ENCODE data around the gene ACSBG1. TPM values are rescaled to one million over a fixed set of nuclear protein-coding genes. Genes with fewer than 3 reads are reported as not detected.
A peak's percentile ranks its signal among the peaks of the same experiment; 100 is the strongest.

ACSBG1 gene
- total and polyA plus RNA-seq, 2 of the 8 experiments (the other 6 are each of a cell fraction or from before 2014, with no cell fraction given): 5.4 to 7.1 TPM

DNA sequence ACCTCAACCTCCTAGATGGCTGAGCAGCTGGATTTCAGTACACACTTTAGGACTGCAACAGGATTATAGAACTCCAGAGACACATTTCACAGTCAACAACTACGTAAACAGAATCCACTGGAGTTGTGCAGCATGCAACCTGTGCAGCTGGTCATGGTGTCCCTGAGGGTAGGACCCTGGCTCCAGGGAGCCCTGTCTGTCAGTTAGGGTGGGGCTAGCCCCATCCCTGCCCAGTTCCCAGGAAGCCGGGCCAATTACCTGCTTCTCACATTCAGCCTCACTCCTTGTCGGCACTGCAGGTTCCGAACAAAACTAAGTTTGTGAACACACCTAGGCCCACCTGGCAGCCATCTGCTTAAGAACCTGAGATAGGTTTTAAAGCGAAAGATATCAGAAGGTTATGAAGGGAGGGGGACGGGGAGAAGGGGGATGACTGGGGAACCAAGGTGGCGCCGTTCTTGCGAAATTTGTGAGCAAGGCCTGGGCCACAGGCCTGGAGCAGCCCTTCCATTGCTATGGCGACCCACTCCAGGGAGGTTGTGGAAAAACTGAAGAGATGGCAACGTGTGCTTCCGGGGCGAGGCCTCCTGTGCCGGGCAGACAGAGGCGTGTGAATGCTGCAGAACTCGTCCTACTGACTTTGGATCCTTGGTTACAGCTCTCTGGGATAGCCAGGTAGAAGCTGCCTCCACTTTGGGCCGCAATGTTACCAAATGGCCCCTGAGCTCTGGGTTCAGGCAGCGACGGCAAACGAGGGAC is 25.3 kb downstream of the ACSBG1 start:
- Histone ChIP-seq H3K23me2 (ENCODE audit: low read depth, low read length) (no peaks in the 10 kb centered on the region), H3K4me2 (ENCODE audit: insufficient read depth in 1 of 2, low read depth in 2 of 2, low read length in 2 of 2) (no peak overlapping the region), H3K4me3 (ENCODE audit: extremely low read depth in 1 of 4, insufficient read depth in 2 of 4, low read depth in 3 of 4, low read length in 4 of 4) (no peak overlapping the region), H3K79me2 (ENCODE audit: control insufficient read depth in 1 of 2, insufficient read depth in 2 of 2, low read length in 2 of 2) (no peaks in the 10 kb centered on the region), H4K8ac (ENCODE audit: extremely low read depth, insufficient read depth, low read length) (peak overlapping the region; percentile 84), H3K36me3 (ENCODE audit: control insufficient read depth in 2 of 4, insufficient read depth in 4 of 4, low read length in 3 of 4) (no peaks in the 10 kb centered on the region), H2BK5ac (ENCODE audit: low read depth, low read length) (no peak overlapping the region), H4K20me1 (replicated peaks in 1 of 2; ENCODE audit: control insufficient read depth in 1 of 2, insufficient read depth in 2 of 2, low read length in 2 of 2) (no peaks in the 10 kb centered on the region), H4K5ac (ENCODE audit: insufficient read length, low read depth, low read length) (no peak overlapping the region), H3K23ac (ENCODE audit: insufficient read length) (no peak overlapping the region), H3K27me3 (replicated peaks in 1 of 4; ENCODE audit: control insufficient read depth in 3 of 4, extremely low read depth in 1 of 4, insufficient read depth in 3 of 4, low read length in 3 of 4) (no peaks in the 10 kb centered on the region), H3K4ac (replicated peaks; ENCODE audit: insufficient read length, low read depth, low read length) (no peak overlapping the region), H3K14ac (ENCODE audit: insufficient read length) (no peak overlapping the region), H3K18ac (ENCODE audit: extremely low read depth, low read length) (no peak overlapping the region), H2BK15ac (ENCODE audit: low read length) (no peak overlapping the region), H4K91ac (replicated peaks; ENCODE audit: insufficient read length, low read length) (no peak overlapping the region), H3K27ac (ENCODE audit: low read depth, low read length) (no peak overlapping the region), H2BK120ac (replicated peaks; ENCODE audit: low read depth, low read length) (no peak overlapping the region), H3K56ac (replicated peaks; ENCODE audit: insufficient read length, low read depth, low read length) (no peak overlapping the region), H2AK5ac (ENCODE audit: low read depth, low read length) (no peak overlapping the region), H3K79me1 (ENCODE audit: low read depth, low read length) (no peaks in the 10 kb centered on the region; the same call in 1 of the 2 replicates), H2AFZ (ENCODE audit: low read length) (no peak overlapping the region), H3K9me3 (ENCODE audit: insufficient read depth in 2 of 2, low read depth in 1 of 2, low read length in 1 of 2) (no peaks in the 10 kb centered on the region), H3K9ac (replicated peaks in 1 of 4; ENCODE audit: extremely low read depth in 1 of 4, low read depth in 3 of 4, low read length in 3 of 4) (no peak overlapping the region), H2BK20ac (ENCODE audit: low read length) (no peak overlapping the region), H3K4me1 (replicated peaks in 1 of 4; ENCODE audit: control insufficient read depth in 3 of 4, insufficient read depth in 4 of 4, low read length in 3 of 4) (no peaks in the 10 kb centered on the region; a peak in 1 of 7 replicates), H2BK12ac (ENCODE audit: low read depth, low read length) (0 out of 2 replicates have a peak overlapping the region, but pooled peaks have one; percentile 39)
- TF ChIP-seq CBX8 (IDR thresholded peaks at IDR 0.05; ENCODE audit: borderline replicate concordance, low read depth, low read length) (no peak), CHD2 (IDR thresholded peaks at IDR 0.05; ENCODE audit: low read length) (no peak), FOSL1 (IDR thresholded peaks at IDR 0.05; ENCODE audit: insufficient read depth, low read depth, low read length) (no peak), CEBPB (IDR thresholded peaks at IDR 0.05; ENCODE audit: low read depth, low read length) (peak; percentile 43; the same call in 1 of the 2 replicates), ZNF274 (IDR thresholded peaks at IDR 0.05; ENCODE audit: borderline replicate concordance, extremely low read depth, low read length) (no peak), TAF1 (IDR thresholded peaks at IDR 0.05; ENCODE audit: low read depth, low read length) (no peak), HDAC2 (IDR thresholded peaks at IDR 0.05; ENCODE audit: borderline replicate concordance in 1 of 2, low read depth in 2 of 2, low read length in 2 of 2) (no peak)
- TF ChIP-seq, protein P1, sequence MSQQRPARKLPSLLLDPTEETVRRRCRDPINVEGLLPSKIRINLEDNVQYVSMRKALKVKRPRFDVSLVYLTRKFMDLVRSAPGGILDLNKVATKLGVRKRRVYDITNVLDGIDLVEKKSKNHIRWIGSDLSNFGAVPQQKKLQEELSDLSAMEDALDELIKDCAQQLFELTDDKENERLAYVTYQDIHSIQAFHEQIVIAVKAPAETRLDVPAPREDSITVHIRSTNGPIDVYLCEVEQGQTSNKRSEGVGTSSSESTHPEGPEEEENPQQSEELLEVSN (IDR thresholded peaks at IDR 0.05): no peak
- 85% methylated on average over 18 of the region's 20 CpGs; no CpG with 5 or more reads in 1 of the 2 experiments for WGBS, 2 experiments (ENCODE audit: extremely low coverage in 1 of 2, insufficient coverage in 1 of 2, insufficient read length in 1 of 2, insufficient replicate concordance in 2 of 2, low coverage in 1 of 2, low lambda C conversion rate in 2 of 2, missing lambda C conversion rate in 1 of 2)
- no peak for FAIRE-seq
- ChIA-PET CTCF (ENCODE audit: partially characterized antibody) (interaction anchor here (0.7 to 8.1 kb wide), 6 partner anchors 14 to 209 kb away, joined by 3 to 89 read pairs (median 4); no protein-coding TSS in a partner anchor), POLR2A (ENCODE audit: partially characterized antibody) (no interaction called here)
- peak in 1 of 2 experiments; percentile 44 for DNase-seq (ENCODE audit: low read depth in 1 of 2, low spot score in 2 of 2)

Measured in H1 (cell line).